Mucosa of rectum (tissue), 2 donors: ENCODE data around the gene TGFA.
A peak's percentile ranks its signal among the peaks of the same experiment; 100 is the strongest.

Experiments
- H3K27ac ChIP-seq, 2 donors: one replicate each; pipeline ENCODE4 v1.7.0; 2013; ENCODE audit warnings: inconsistent platforms in 2 of 2, low read depth in 2 of 2, low read length in 2 of 2
- H3K27me3 ChIP-seq, 2 donors: one replicate each; pipeline ENCODE4 v1.7.0; 2013; ENCODE audit warnings: low read length in 2 of 2; ENCODE audit not compliant: control insufficient read depth in 2 of 2, insufficient read depth in 2 of 2
- H3K36me3 ChIP-seq, 2 donors: one replicate each; pipeline ENCODE4 v1.7.0; 2013; ENCODE audit warnings: low read length in 2 of 2; ENCODE audit not compliant: control insufficient read depth in 2 of 2, insufficient read depth in 2 of 2
- H3K4me1 ChIP-seq, 2 donors: one replicate each; pipeline ENCODE4 v1.7.0; 2013; ENCODE audit warnings: low read length in 2 of 2, mild to moderate bottlenecking in 1 of 2; ENCODE audit not compliant: control insufficient read depth in 2 of 2, insufficient read depth in 2 of 2
- H3K4me3 ChIP-seq, 2 donors: one replicate each; pipeline ENCODE4 v1.7.0; 2013; ENCODE audit warnings: low read length in 2 of 2
- H3K9ac ChIP-seq, 2 donors: one replicate each; pipeline ENCODE4 v1.7.0; 2013; ENCODE audit warnings: low read length in 2 of 2, low read depth in 1 of 2, mild to moderate bottlenecking in 1 of 2
- H3K9me3 ChIP-seq, 2 donors: one replicate each; pipeline ENCODE4 v1.7.0; 2013; ENCODE audit warnings: low read length in 2 of 2; ENCODE audit not compliant: control insufficient read depth in 2 of 2
- donor health status: healthy.
- donor health status: Normal muscosa, but diverticular disease.

TGFA gene

DNA sequence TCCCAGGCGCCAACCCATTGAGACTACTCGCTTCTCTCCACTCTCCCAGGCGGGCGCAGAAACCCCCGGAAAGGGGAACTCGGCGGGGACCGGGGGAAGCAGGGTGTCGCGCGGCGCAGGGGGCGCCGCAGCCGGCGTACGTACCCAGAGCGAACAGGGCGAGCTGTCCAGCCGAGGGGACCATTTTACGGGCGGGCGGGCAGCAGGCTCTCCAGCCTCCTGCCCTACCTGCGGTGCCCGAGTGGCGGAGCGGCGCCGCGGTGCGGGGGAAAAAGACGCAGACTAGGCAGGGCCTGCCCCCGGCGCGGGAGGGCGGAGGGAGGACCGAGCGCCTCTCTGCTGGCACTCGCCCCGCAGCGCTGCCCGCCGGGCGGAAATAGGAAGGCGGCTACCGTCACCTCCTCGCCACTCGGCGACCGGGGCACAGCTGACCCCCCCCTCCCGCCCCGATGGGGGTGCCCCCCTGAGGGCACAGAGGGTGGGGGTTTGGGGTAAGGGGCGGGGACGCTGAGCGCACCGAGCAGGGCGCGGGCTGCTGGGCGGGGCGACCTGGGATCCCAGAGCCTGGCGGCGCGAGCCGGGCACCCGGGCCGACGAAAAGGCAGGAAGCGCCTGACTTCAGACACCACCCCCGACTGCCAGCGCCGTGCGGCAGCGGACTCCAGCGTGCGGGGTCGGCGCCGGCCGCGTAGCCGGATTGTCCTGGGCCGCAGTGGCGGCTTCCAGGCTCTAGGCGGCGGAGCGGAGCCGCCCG is at the start of gene TGFA:
Gene TGFA (minus strand): TSS at position 243 of the 754 bp plus-strand sequence. CDS start 59 bp downstream, at position 184.
- H3K27ac ChIP-seq: peak within 1 kb of the TSS; percentile 95
- peaks cover 0 to 7% of the 10 kb centered on the region in 2 donors for H3K27me3 ChIP-seq

DNA sequence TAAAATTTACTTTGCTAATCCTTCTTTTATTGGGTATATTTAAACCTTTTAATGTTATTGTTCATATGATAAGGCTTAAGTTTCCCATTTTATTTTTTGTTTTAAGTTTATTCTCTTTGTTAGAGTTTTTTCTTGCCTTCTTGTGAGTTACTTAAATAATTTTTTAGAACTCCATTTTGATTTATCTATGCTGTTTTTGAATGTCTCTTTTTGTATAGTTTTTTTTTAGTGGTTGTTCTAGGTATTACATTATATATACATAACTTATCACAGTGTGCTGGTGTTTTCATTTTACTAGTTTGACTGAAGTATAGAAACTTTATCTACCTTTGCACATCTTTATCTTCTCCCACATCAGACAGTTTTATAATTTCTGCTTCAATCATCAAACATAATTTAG is 49.4 kb upstream of the TGFA start:
- Histone ChIP-seq H3K4me3 (no peak overlapping the region), H3K4me1 (no peaks in the 10 kb centered on the region), H3K27ac (no peak overlapping the region), H3K36me3 (no peaks in the 10 kb centered on the region), H3K9ac (no peak overlapping the region), H3K9me3 (no peaks in the 10 kb centered on the region), H3K27me3 (no peaks in the 10 kb centered on the region)

More for the DNA sequence above, at the start of gene TGFA:
- H3K4me3 ChIP-seq: peak within 1 kb of the TSS; percentile 81 to 83
- H3K36me3 ChIP-seq: no peaks in the 10 kb centered on the region
- peak within 1 kb of the TSS; percentile 83 to 85 for H3K9ac ChIP-seq
- H3K9me3 ChIP-seq: no peaks in the 10 kb centered on the region
- H3K4me1 ChIP-seq: peaks cover 14 to 26% of the 10 kb centered on the region in 2 donors

DNA sequence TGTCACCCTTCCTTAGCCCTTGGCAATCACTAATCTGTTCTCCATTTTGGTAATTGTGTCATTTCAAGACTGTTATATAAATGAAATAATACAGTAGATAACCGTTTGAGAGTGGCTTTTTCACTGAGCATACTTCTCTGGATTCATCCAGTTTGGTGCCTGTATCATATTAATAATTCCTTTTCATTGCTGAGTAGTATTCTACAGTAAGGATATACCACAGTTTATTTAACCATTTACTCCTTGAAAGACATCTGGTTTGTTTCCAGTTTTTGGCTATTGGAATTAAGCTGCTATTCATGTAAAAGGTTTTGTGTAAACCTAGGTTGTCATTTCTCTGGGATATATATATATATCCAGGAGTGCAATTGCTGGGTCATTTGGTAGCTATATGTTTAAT is 44.6 kb upstream of the TGFA start:
- H3K4me3 ChIP-seq: no peak overlapping the region
- no peaks in the 10 kb centered on the region for H3K9me3 ChIP-seq
- no peak overlapping the region for H3K9ac ChIP-seq
- H3K27ac ChIP-seq: no peak overlapping the region
- H3K4me1 ChIP-seq: peaks cover 6% of the 10 kb centered on the region in 2 donors
- H3K36me3 ChIP-seq: no peaks in the 10 kb centered on the region
- no peaks in the 10 kb centered on the region for H3K27me3 ChIP-seq

DNA sequence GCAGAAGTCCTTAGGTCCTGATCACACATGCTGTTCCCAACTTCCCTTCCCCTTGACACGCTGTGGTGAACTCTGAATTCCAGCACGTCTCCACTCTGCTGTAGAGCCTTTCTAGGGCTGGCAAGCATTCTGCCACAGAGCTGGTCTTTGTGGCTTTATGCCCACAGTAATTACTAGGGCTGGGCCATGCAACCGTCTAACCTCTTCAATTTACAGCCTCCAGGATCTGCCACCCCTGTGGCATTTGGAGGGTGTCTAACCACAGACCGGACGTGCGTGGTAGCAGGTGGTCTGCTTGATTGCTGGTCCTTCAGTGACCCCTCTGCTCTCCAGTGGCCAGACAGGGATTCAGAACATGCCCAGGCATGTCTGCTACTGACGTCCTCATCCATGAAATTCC is 43.1 kb upstream of the TGFA start:
- Histone ChIP-seq H3K4me3 (no peak overlapping the region), H3K36me3 (no peaks in the 10 kb centered on the region), H3K27me3 (no peaks in the 10 kb centered on the region), H3K9ac (no peak overlapping the region), H3K9me3 (no peaks in the 10 kb centered on the region), H3K27ac (no peak overlapping the region), H3K4me1 (peaks cover 6% of the 10 kb centered on the region in 2 donors)

DNA sequence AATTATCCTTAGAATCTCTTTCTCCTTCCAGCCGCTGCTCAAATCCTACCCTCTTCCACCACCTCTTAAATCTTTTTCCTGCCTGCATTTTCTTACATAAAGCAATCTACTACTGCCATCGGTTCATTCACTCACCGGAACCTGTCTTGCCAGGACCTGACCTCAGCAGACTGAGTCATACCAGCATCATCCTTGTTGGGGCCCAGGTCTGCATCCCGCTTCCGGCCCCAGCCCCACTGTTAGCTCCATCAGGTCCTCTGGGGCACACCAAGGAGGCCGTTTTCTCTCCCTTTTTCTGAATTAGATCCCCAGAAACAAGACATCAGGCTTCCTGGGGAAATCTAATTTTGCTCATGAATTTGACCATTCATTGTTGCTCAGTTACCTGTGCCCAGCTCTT is 42.7 kb upstream of the TGFA start:
- Histone ChIP-seq H3K4me1 (peaks cover 6% of the 10 kb centered on the region in 2 donors), H3K9me3 (no peaks in the 10 kb centered on the region), H3K4me3 (no peak overlapping the region), H3K27ac (no peak overlapping the region), H3K36me3 (no peaks in the 10 kb centered on the region), H3K27me3 (no peaks in the 10 kb centered on the region), H3K9ac (no peak overlapping the region)

DNA sequence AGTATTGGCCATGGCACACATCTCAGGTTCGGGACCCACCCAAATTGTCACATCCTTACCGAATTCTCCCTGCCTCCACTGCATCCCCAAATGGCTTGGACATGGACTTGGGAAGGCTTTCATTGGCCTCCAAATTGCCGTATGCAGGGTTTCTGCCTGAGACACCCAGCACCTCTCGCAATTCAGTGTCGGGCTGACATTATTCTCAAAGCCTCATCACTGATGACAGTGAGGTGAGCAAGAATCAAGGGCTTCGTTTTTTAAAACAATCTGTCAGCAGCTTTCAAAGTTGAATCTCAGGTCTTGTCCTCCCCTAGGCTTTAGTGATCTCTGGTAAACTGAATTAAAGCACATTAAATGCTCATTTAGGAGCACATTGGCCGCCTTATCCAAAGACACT is 29.5 kb upstream of the TGFA start:
- no peaks in the 10 kb centered on the region for H3K36me3 ChIP-seq
- H3K9me3 ChIP-seq: no peaks in the 10 kb centered on the region
- no peak overlapping the region for H3K27ac ChIP-seq
- no peak overlapping the region for H3K4me3 ChIP-seq
- H3K4me1 ChIP-seq: no peaks in the 10 kb centered on the region
- H3K27me3 ChIP-seq: no peaks in the 10 kb centered on the region
- H3K9ac ChIP-seq: no peak overlapping the region

DNA sequence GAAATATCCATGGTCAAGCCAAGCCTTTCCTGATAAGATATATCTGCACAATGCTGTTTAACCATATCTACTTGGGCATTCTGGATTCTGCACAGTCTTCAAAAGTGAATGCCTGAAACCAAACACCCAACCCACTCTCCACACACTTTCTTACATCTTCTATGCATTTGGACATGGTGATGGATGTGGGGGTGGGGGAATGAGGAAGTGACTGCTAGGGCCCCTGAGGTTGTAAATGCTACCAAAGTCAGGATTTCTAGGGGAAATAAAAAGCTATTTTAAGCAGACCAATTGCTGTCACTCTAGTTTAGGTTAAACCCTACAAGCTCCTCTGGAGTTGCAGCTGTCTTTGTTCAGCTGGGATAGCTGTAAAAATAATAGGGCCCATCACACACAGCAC is 26.7 kb upstream of the TGFA start:
- H3K4me3 ChIP-seq: no peak overlapping the region
- no peaks in the 10 kb centered on the region for H3K27me3 ChIP-seq
- H3K36me3 ChIP-seq: no peaks in the 10 kb centered on the region
- H3K27ac ChIP-seq: no peak overlapping the region
- no peak overlapping the region for H3K9ac ChIP-seq
- H3K4me1 ChIP-seq: no peaks in the 10 kb centered on the region
- H3K9me3 ChIP-seq: no peaks in the 10 kb centered on the region

DNA sequence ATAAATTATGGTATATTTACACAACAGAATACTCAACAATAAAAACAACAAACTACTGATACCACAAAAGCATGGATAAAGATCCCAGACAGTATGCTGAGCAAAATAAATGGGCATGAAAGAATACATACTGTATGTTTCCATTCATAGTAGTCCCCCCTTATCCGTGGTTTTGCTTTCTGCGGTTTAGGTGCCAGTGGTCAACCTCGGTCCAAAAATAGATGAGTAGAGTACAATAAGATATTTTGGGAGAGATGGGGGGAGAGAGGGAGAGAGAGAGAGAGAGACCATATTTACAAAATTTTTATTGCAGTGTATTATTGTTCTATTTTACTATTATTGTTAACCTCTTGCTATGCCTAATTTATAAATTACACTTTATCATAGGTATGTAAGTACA is 21.0 kb upstream of the TGFA start:
- no peaks in the 10 kb centered on the region for H3K9me3 ChIP-seq
- H3K4me1 ChIP-seq: no peaks in the 10 kb centered on the region
- no peak overlapping the region for H3K27ac ChIP-seq
- no peak overlapping the region for H3K4me3 ChIP-seq
- no peaks in the 10 kb centered on the region for H3K36me3 ChIP-seq
- no peak overlapping the region for H3K9ac ChIP-seq
- H3K27me3 ChIP-seq: no peaks in the 10 kb centered on the region

DNA sequence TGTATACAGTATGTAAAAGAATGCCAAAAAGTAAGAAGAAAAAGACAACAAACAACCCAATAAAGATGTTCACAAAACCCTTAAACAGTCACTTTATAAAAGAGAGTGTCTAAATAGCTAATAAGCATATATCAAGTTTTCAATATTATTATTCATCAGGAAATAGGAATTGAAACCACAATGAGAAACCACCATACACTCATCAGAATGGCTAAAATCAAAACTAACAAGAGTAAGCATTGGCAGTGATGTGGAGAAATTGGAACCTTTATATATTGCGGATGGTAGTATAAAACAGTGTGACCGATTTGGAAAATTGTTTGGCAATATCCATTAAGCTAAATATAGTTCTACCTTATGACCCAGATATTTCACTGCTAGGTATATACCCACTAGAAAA is 20.5 kb upstream of the TGFA start:
- no peak overlapping the region for H3K27ac ChIP-seq
- no peaks in the 10 kb centered on the region for H3K9me3 ChIP-seq
- H3K4me1 ChIP-seq: no peaks in the 10 kb centered on the region
- H3K9ac ChIP-seq: no peak overlapping the region
- no peaks in the 10 kb centered on the region for H3K27me3 ChIP-seq
- H3K4me3 ChIP-seq: no peak overlapping the region
- no peaks in the 10 kb centered on the region for H3K36me3 ChIP-seq

DNA sequence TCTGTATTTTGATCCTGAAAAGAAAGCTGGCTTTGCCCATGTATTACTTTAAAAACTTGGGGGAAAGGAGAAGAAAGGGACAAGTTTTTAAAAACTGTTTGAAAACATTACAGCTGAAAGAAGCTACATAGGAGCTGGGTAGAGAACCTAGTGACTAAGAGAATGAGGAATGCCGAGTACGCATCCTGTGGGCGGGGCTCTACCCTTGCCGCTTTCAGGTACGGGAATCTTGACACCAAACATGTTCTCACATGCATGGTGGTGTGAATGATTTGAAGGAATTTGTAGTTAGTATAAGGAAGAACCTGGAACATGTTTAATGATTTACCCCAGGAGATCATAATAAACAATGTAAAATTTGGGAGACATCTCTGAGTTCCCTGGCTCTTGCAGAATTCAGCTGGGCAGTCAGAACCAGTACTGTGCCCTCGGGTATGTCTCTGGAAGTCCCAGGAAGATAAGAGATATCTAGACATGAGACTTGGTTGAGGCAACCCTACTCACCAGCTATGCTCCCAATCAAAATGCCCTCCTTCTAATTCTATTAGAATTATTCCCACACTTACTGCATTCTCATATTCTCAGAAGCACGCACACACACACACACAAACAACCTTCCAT is 16.5 kb upstream of the TGFA start:
- no peak overlapping the region for H3K4me3 ChIP-seq
- no peaks in the 10 kb centered on the region for H3K36me3 ChIP-seq
- no peak overlapping the region for H3K9ac ChIP-seq
- no peak overlapping the region for H3K27ac ChIP-seq
- H3K4me1 ChIP-seq: no peaks in the 10 kb centered on the region
- no peaks in the 10 kb centered on the region for H3K27me3 ChIP-seq
- H3K9me3 ChIP-seq: no peaks in the 10 kb centered on the region
